ENCODE results near the gene ASPRV1. TPM values are rescaled to one million over a fixed set of nuclear protein-coding genes. Genes with fewer than 3 reads are reported as not detected.

Gene ASPRV1
- total and polyA plus RNA-seq, 10 of the 15 experiments (the other 5 are each of a cell fraction or from before 2014, with no cell fraction given) = 0.11 to 1.1 (median 0.33) TPM

GRCh38 chr2:69957965-69958364 is 3.5 kb downstream of the ASPRV1 start (continued):
- no peak for TF ChIP-seq CUX1 (IDR thresholded peaks at IDR 0.05; ENCODE audit: insufficient replicate concordance, low read depth, low read length)
- no peak for TF ChIP-seq EP300 (IDR thresholded peaks at IDR 0.05; ENCODE audit: borderline replicate concordance in 1 of 2, control insufficient read depth in 1 of 2, low read depth in 2 of 2, low read length in 2 of 2)
- no peak for TF ChIP-seq ATF3 (IDR thresholded peaks at IDR 0.05; ENCODE audit: borderline replicate concordance, extremely low read depth, low read depth, low read length)
- no peak for TF ChIP-seq JUNB (IDR thresholded peaks at IDR 0.05)
- TF ChIP-seq RAD51 (IDR thresholded peaks at IDR 0.05) = no peak
- TF ChIP-seq NR2F1 (conservative IDR thresholded peaks at IDR 0.05) = no peak

GRCh38 chr2:69956475-69956979 is 4.9 kb downstream of the ASPRV1 start:
- 61% methylated on average over 6 of the region's 6 CpGs for WGBS (ENCODE audit: insufficient coverage, insufficient replicate concordance, low lambda C conversion rate, missing lambda C conversion rate)
- intact Hi-C loops (cut with micrococcal nuclease; ENCODE audit: unreplicated experiment) = no loop called here
- POLR2A ChIA-PET = no interaction called here
- no peak overlapping the region for H3K4me2 ChIP-seq (ENCODE audit: control insufficient read depth, insufficient read depth)
- H3K4me3 ChIP-seq = no peak overlapping the region
- no peaks in the 10 kb centered on the region for H3K27me3 ChIP-seq (replicated peaks in 1 of 2; ENCODE audit: control insufficient read depth in 2 of 2, insufficient read depth in 2 of 2, low read length in 1 of 2)
- no peak for FAIRE-seq
- H3K9ac ChIP-seq (ENCODE audit: control insufficient read depth, insufficient read depth, low read length) = no peak overlapping the region
- RAD21 ChIA-PET (ENCODE audit: unreplicated experiment) = no interaction called here
- H3K4me1 ChIP-seq (ENCODE audit: control insufficient read depth, insufficient read depth, low read length) = no peaks in the 10 kb centered on the region
- no peaks in the 10 kb centered on the region for H3K36me3 ChIP-seq (ENCODE audit: control insufficient read depth in 2 of 2, insufficient read depth in 2 of 2, low read length in 1 of 2)
- TF ChIP-seq FOXK2 (IDR thresholded peaks at IDR 0.05) (no peak), PAX8 (IDR thresholded peaks at IDR 0.05) (no peak), MYB (IDR thresholded peaks at IDR 0.05; ENCODE audit: borderline replicate concordance, low read depth, low read length) (no peak)
- H3K9me3 ChIP-seq (replicated peaks; ENCODE audit: control insufficient read depth, insufficient read depth, low read length) = no peaks in the 10 kb centered on the region
- no peaks in the 10 kb centered on the region for H3K79me2 ChIP-seq (ENCODE audit: control insufficient read depth, insufficient read depth, low read length)
- no peak overlapping the region for H3K27ac ChIP-seq (ENCODE audit: control insufficient read depth, insufficient read depth)
- CTCF ChIA-PET = no interaction called here
- SMC1A ChIA-PET (ENCODE audit: uncharacterized antibody, unreplicated experiment) = no interaction called here
- no peak overlapping the region for H2AFZ ChIP-seq (ENCODE audit: control insufficient read depth, low read depth, low read length)
- no TSS peak for BruUV-seq (replicated peaks)
- in situ Hi-C loops (cut with MboI) = no loop called here
- DNase-seq (ENCODE audit: low read depth, low spot score) = no peak
- ATAC-seq = no peak
- no peaks in the 10 kb centered on the region for H4K20me1 ChIP-seq (ENCODE audit: control insufficient read depth, insufficient read depth)
